Vagina (tissue), 2 donors: ENCODE results near the gene IRAG1. TPM values are rescaled to one million over a fixed set of nuclear protein-coding genes. Genes with fewer than 3 reads are reported as not detected.

Experiments
- DNase-seq, 2 donors: peaks; one replicate each; pipeline ENCODE4 v3.0.0-alpha.2; 2017; ENCODE audit errors: extremely low spot score in 2 of 2
- H3K27ac ChIP-seq: fragments of 200-600 bp; sonication (generic); one replicate; pipeline ENCODE4 v1.5.1; 2019
- H3K27me3 ChIP-seq: fragments of 200-600 bp; sonication (generic); one replicate; pipeline ENCODE4 v1.5.1; 2019
- H3K36me3 ChIP-seq, 2 donors: fragments of 200-600 bp; sonication (generic); one replicate each; pipeline ENCODE4 v1.5.1; 2017 to 2019
- H3K4me1 ChIP-seq: fragments of 200-600 bp; sonication (generic); one replicate; pipeline ENCODE4 v1.5.1; 2019
- H3K4me3 ChIP-seq, 2 donors: fragments of 200-600 bp; sonication (generic); 1 replicate in 1 of 2; 2 replicates in 1 of 2; pipeline ENCODE4 v1.5.1; 2016 to 2019
- H3K9me3 ChIP-seq: fragments of 200-600 bp; sonication (generic); one replicate; pipeline ENCODE4 v1.5.1; 2019
- CTCF ChIP-seq, 3 experiments: fragments of 450-650 bp in 2 of 3; fragments of 200-600 bp in 1 of 3; sonication (generic) in 1 of 3; IDR thresholded peaks; one replicate each; pipeline ENCODE4 v1.5.1; 2017 to 2019; ENCODE audit warnings: antibody characterized with exemption in 3 of 3, mild to moderate bottlenecking in 2 of 3, moderate library complexity in 2 of 3
- POLR2A ChIP-seq, 2 donors: fragments of 450-650 bp; IDR thresholded peaks; one replicate each; pipeline ENCODE4 v1.6.1; 2017; ENCODE audit warnings: antibody characterized with exemption in 2 of 2, mild to moderate bottlenecking in 2 of 2, moderate library complexity in 2 of 2
- POLR2AphosphoS5 ChIP-seq, 2 donors: sonication (generic); formaldehyde crosslinking; IDR thresholded peaks; one replicate each; pipeline ENCODE4 v1.9.0; 2017; ENCODE audit warnings: antibody characterized with exemption in 2 of 2, mild to moderate bottlenecking in 2 of 2, low read depth in 1 of 2; ENCODE audit not compliant: insufficient read depth in 1 of 2
- intact Hi-C: fragments of 100-400 bp; cut with DNase I; formaldehyde crosslinking; loops from one replicate; pipeline ENCODE4 v1.15.1; 2023
- total RNA-seq: library from RNA; depleted of rRNA; stranded (reverse); fragments of >200 nt; gene quantifications from one replicate; pipeline ENCODE4 v1.2.3, GENCODE V29; 2016

The IRAG1 gene
- total RNA-seq, 1 donor from 2014 or later = 18.2 TPM

DNA sequence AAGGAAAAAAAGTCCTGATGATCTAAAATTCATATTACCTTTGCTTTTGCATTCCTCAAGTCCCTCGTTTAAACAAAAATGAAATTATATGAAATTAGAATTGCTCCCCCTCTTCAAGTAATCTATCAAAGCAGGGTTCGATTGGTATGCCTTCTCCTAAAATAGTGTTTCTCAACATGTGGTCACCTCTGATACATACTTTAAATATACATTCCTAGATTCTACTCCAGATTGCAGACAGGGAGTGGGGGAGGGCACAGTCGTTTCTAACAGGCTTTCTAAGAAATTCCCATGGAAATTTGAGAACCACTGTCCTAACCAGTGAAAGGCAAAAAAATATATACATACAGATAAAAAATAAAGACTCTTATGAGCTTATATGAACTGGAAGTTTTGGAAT lies 22.6 kb upstream of the IRAG1 start:
- H3K4me3 ChIP-seq = no peak overlapping the region
- H3K9me3 ChIP-seq = no peaks in the 10 kb centered on the region
- DNase-seq = no peak
- no peaks in the 10 kb centered on the region for H3K36me3 ChIP-seq
- no peak overlapping the region for H3K27ac ChIP-seq
- no peaks in the 10 kb centered on the region for H3K27me3 ChIP-seq
- TF ChIP-seq POLR2A (IDR thresholded peaks at IDR 0.05) (no peak), CTCF (IDR thresholded peaks at IDR 0.05) (no peak), POLR2AphosphoS5 (IDR thresholded peaks at IDR 0.05; ENCODE audit: insufficient read depth in 1 of 2, low read depth in 1 of 2) (no peak)
- H3K4me1 ChIP-seq = no peaks in the 10 kb centered on the region
- intact Hi-C loops = no loop called here

GRCh38 chr11:10715571-10715970 lies 22.0 kb upstream of the IRAG1 start:
- intact Hi-C loops = no loop called here
- H3K4me3 ChIP-seq = no peak overlapping the region
- H3K36me3 ChIP-seq = no peaks in the 10 kb centered on the region
- no peaks in the 10 kb centered on the region for H3K4me1 ChIP-seq
- no peak for DNase-seq
- H3K27ac ChIP-seq = no peak overlapping the region
- H3K27me3 ChIP-seq = no peaks in the 10 kb centered on the region
- H3K9me3 ChIP-seq = no peaks in the 10 kb centered on the region
- TF ChIP-seq POLR2AphosphoS5 (IDR thresholded peaks at IDR 0.05; ENCODE audit: insufficient read depth in 1 of 2, low read depth in 1 of 2) = no peak
- TF ChIP-seq CTCF (IDR thresholded peaks at IDR 0.05) = no peak

DNA sequence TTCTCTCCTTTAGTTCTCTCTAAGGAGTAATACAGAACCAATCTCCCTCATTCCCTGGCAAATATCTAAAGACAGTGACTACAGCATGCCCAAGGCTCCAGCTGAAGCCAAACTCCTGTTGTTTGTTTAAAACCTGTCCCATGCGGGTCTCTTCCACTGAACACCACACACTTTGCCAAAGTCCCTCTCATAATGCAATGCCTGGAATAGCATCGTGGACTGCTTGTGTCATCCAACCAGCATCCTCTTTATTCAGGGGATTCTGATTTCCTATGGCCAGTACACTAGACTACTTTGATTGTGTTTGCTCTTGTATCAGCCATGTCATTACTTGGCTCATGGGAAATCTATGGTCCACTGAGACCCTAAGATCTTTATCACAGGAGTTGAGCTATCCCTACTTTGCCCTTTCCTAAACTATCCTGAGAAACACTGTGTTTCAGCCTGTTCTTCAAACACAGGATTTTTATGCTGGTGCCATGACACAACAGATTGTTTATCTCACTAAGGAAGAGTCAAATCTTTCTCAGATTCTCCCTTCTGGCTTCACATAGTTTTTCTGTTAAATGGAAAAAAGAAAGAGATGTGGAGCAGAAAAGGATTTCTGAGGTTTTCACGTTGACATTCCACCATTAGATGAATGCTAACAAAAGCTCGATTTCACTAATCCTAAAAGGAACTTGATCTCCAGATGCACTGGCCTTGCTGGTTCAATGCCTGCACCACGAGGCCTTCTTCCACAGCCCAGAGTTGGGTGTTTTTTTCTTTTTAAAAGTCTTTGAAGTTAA lies 15.9 kb upstream of the IRAG1 start:
- TF ChIP-seq POLR2AphosphoS5 (IDR thresholded peaks at IDR 0.05; ENCODE audit: insufficient read depth in 1 of 2, low read depth in 1 of 2) (no peak), CTCF (IDR thresholded peaks at IDR 0.05) (no peak), POLR2A (IDR thresholded peaks at IDR 0.05) (no peak)
- H3K27me3 ChIP-seq = no peaks in the 10 kb centered on the region
- no peak overlapping the region for H3K4me3 ChIP-seq
- peak overlapping the region; percentile 51 for H3K27ac ChIP-seq
- intact Hi-C loops = no loop called here
- H3K36me3 ChIP-seq = no peaks in the 10 kb centered on the region
- no peaks in the 10 kb centered on the region for H3K4me1 ChIP-seq
- no peaks in the 10 kb centered on the region for H3K9me3 ChIP-seq
- DNase-seq = no peak

- TF ChIP-seq CTCF (IDR thresholded peaks at IDR 0.05) = no peak
- TF ChIP-seq POLR2AphosphoS5 (IDR thresholded peaks at IDR 0.05; ENCODE audit: insufficient read depth in 1 of 2, low read depth in 1 of 2) = no peak
- peak overlapping the region; percentile 51 for H3K27ac ChIP-seq
- H3K27me3 ChIP-seq = no peaks in the 10 kb centered on the region
- no peaks in the 10 kb centered on the region for H3K36me3 ChIP-seq
- no peak overlapping the region for H3K4me3 ChIP-seq
- no peak for DNase-seq
- H3K9me3 ChIP-seq = no peaks in the 10 kb centered on the region
- H3K4me1 ChIP-seq = no peaks in the 10 kb centered on the region
- intact Hi-C loops = no loop called here
Measured at GRCh38 chr11:10708131-10708530, 14.6 kb upstream of the IRAG1 start.

- Histone ChIP-seq H3K9me3 (no peaks in the 10 kb centered on the region), H3K4me3 (no peak overlapping the region), H3K36me3 (no peaks in the 10 kb centered on the region), H3K27ac (no peak overlapping the region), H3K4me1 (no peaks in the 10 kb centered on the region), H3K27me3 (no peaks in the 10 kb centered on the region)
- no peak for DNase-seq
- intact Hi-C loops = no loop called here
- TF ChIP-seq POLR2AphosphoS5 (IDR thresholded peaks at IDR 0.05; ENCODE audit: insufficient read depth in 1 of 2, low read depth in 1 of 2) = no peak
- TF ChIP-seq CTCF (IDR thresholded peaks at IDR 0.05) = no peak
- no peak for TF ChIP-seq POLR2A (IDR thresholded peaks at IDR 0.05)
Measured at GRCh38 chr11:10701982-10702381, 8.4 kb upstream of the IRAG1 start.
